ENCODE data around the gene C2orf92. TPM values are rescaled to one million over a fixed set of nuclear protein-coding genes. Genes with fewer than 3 reads are reported as not detected.

Gene C2orf92
- total RNA-seq, 1 experiment from 2014 or later, result 5.9 TPM

- Histone ChIP-seq H4K20me1 (ENCODE audit: insufficient read depth, low read depth, low read length) (no peaks in the 10 kb centered on the region), H2AFZ (ENCODE audit: low read length) (no peak overlapping the region), H3K4me2 (ENCODE audit: low read depth, low read length, poor library complexity, severe bottlenecking) (no peak overlapping the region), H3K27ac (ENCODE audit: low read length) (no peak overlapping the region), H3K36me3 (ENCODE audit: insufficient read depth, low read length) (no peaks in the 10 kb centered on the region), H3K27me3 (ENCODE audit: low read length) (no peaks in the 10 kb centered on the region), H3K9me2 (replicated peaks; ENCODE audit: insufficient read depth, low read length) (no peaks in the 10 kb centered on the region), H3K9ac (ENCODE audit: low read length) (no peak overlapping the region), H3K9me3 (ENCODE audit: low read length) (no peaks in the 10 kb centered on the region), H3K4me1 (ENCODE audit: low read length) (peaks cover 8% of the 10 kb centered on the region), H3K4me3 (ENCODE audit: low read length) (no peak overlapping the region), H3K79me2 (ENCODE audit: low read length) (peaks cover 17% of the 10 kb centered on the region)
- DNase-seq, result no peak
These were observed 12.5 kb upstream of the C2orf92 start for GRCh38 chr2:97656905-97657587.

- H4K20me1 ChIP-seq (ENCODE audit: insufficient read depth, low read depth, low read length), result no peaks in the 10 kb centered on the region
- no peaks in the 10 kb centered on the region for H3K27me3 ChIP-seq (ENCODE audit: low read length)
- no peaks in the 10 kb centered on the region for H3K9me3 ChIP-seq (ENCODE audit: low read length)
- H3K9me2 ChIP-seq (replicated peaks; ENCODE audit: insufficient read depth, low read length), result no peaks in the 10 kb centered on the region
- no peaks in the 10 kb centered on the region for H3K36me3 ChIP-seq (ENCODE audit: insufficient read depth, low read length)
- no peak overlapping the region for H3K9ac ChIP-seq (ENCODE audit: low read length)
- DNase-seq, result no peak
- H3K27ac ChIP-seq (ENCODE audit: low read length), result no peak overlapping the region
- H3K4me2 ChIP-seq (ENCODE audit: low read depth, low read length, poor library complexity, severe bottlenecking), result no peak overlapping the region
- H3K79me2 ChIP-seq (ENCODE audit: low read length), result peaks cover 28% of the 10 kb centered on the region
- peaks cover 14% of the 10 kb centered on the region for H3K4me1 ChIP-seq (ENCODE audit: low read length)
- no peak overlapping the region for H3K4me3 ChIP-seq (ENCODE audit: low read length)
- no peak overlapping the region for H2AFZ ChIP-seq (ENCODE audit: low read length)
These were observed 11.4 kb upstream of the C2orf92 start for GRCh38 chr2:97657986-97658690.

GRCh38 chr2:97658691-97659157 lies 10.8 kb upstream of the C2orf92 start:
- Histone ChIP-seq H3K36me3 (ENCODE audit: insufficient read depth, low read length) (no peaks in the 10 kb centered on the region), H3K9ac (ENCODE audit: low read length) (no peak overlapping the region), H3K27ac (ENCODE audit: low read length) (no peak overlapping the region), H4K20me1 (ENCODE audit: insufficient read depth, low read depth, low read length) (no peaks in the 10 kb centered on the region), H3K9me2 (replicated peaks; ENCODE audit: insufficient read depth, low read length) (no peaks in the 10 kb centered on the region), H3K4me2 (ENCODE audit: low read depth, low read length, poor library complexity, severe bottlenecking) (no peak overlapping the region), H3K9me3 (ENCODE audit: low read length) (no peaks in the 10 kb centered on the region), H2AFZ (ENCODE audit: low read length) (no peak overlapping the region), H3K4me1 (ENCODE audit: low read length) (peaks cover 14% of the 10 kb centered on the region), H3K79me2 (ENCODE audit: low read length) (peaks cover 31% of the 10 kb centered on the region), H3K4me3 (ENCODE audit: low read length) (no peak overlapping the region), H3K27me3 (ENCODE audit: low read length) (no peaks in the 10 kb centered on the region)
- DNase-seq, result no peak

- Histone ChIP-seq H4K20me1 (ENCODE audit: insufficient read depth, low read depth, low read length) (no peaks in the 10 kb centered on the region), H3K9ac (ENCODE audit: low read length) (no peak overlapping the region), H3K9me3 (ENCODE audit: low read length) (no peaks in the 10 kb centered on the region), H3K79me2 (ENCODE audit: low read length) (peaks cover 31% of the 10 kb centered on the region), H3K27ac (ENCODE audit: low read length) (no peak overlapping the region), H3K27me3 (ENCODE audit: low read length) (no peaks in the 10 kb centered on the region), H3K36me3 (ENCODE audit: insufficient read depth, low read length) (no peaks in the 10 kb centered on the region), H3K4me3 (ENCODE audit: low read length) (no peak overlapping the region), H3K4me1 (ENCODE audit: low read length) (peaks cover 14% of the 10 kb centered on the region), H3K9me2 (replicated peaks; ENCODE audit: insufficient read depth, low read length) (no peaks in the 10 kb centered on the region), H3K4me2 (ENCODE audit: low read depth, low read length, poor library complexity, severe bottlenecking) (no peak overlapping the region), H2AFZ (ENCODE audit: low read length) (no peak overlapping the region)
- no peak for DNase-seq
These were observed 10.1 kb upstream of the C2orf92 start for GRCh38 chr2:97659256-97660043.

GRCh38 chr2:97660044-97660774 lies 9.3 kb upstream of the C2orf92 start:
- Histone ChIP-seq H3K9ac (ENCODE audit: low read length) (no peak overlapping the region), H3K27me3 (ENCODE audit: low read length) (no peaks in the 10 kb centered on the region)

GRCh38 chr2:97660775-97661389 lies 8.6 kb upstream of the C2orf92 start:
- Histone ChIP-seq H3K9ac (ENCODE audit: low read length) (no peak overlapping the region), H4K20me1 (ENCODE audit: insufficient read depth, low read depth, low read length) (no peaks in the 10 kb centered on the region), H3K9me2 (replicated peaks; ENCODE audit: insufficient read depth, low read length) (no peaks in the 10 kb centered on the region), H3K27ac (ENCODE audit: low read length) (no peak overlapping the region), H3K4me1 (ENCODE audit: low read length) (peaks cover 21% of the 10 kb centered on the region), H3K36me3 (ENCODE audit: insufficient read depth, low read length) (no peaks in the 10 kb centered on the region), H3K4me2 (ENCODE audit: low read depth, low read length, poor library complexity, severe bottlenecking) (no peak overlapping the region), H3K9me3 (ENCODE audit: low read length) (no peaks in the 10 kb centered on the region), H3K27me3 (ENCODE audit: low read length) (no peaks in the 10 kb centered on the region), H3K79me2 (ENCODE audit: low read length) (peaks cover 31% of the 10 kb centered on the region), H3K4me3 (ENCODE audit: low read length) (no peak overlapping the region), H2AFZ (ENCODE audit: low read length) (no peak overlapping the region)
- DNase-seq, result no peak

More at GRCh38 chr2:97660044-97660774, 9.3 kb upstream of the C2orf92 start:
- peaks cover 31% of the 10 kb centered on the region for H3K79me2 ChIP-seq (ENCODE audit: low read length)
- no peak for DNase-seq
- H3K9me3 ChIP-seq (ENCODE audit: low read length), result no peaks in the 10 kb centered on the region
- no peaks in the 10 kb centered on the region for H4K20me1 ChIP-seq (ENCODE audit: insufficient read depth, low read depth, low read length)
- no peaks in the 10 kb centered on the region for H3K9me2 ChIP-seq (replicated peaks; ENCODE audit: insufficient read depth, low read length)
- no peaks in the 10 kb centered on the region for H3K36me3 ChIP-seq (ENCODE audit: insufficient read depth, low read length)
- H3K4me1 ChIP-seq (ENCODE audit: low read length), result peaks cover 21% of the 10 kb centered on the region
- no peak overlapping the region for H3K4me2 ChIP-seq (ENCODE audit: low read depth, low read length, poor library complexity, severe bottlenecking)
- H3K27ac ChIP-seq (ENCODE audit: low read length), result no peak overlapping the region
- H3K4me3 ChIP-seq (ENCODE audit: low read length), result no peak overlapping the region
- H2AFZ ChIP-seq (ENCODE audit: low read length), result no peak overlapping the region

- no peak for DNase-seq
- Histone ChIP-seq H3K9ac (ENCODE audit: low read length) (peak overlapping the region; percentile 80), H3K79me2 (ENCODE audit: low read length) (peaks cover 31% of the 10 kb centered on the region), H3K27ac (ENCODE audit: low read length) (peak overlapping the region; percentile 65; the same call in 1 of the 2 replicates), H2AFZ (ENCODE audit: low read length) (no peak overlapping the region), H3K4me1 (ENCODE audit: low read length) (peaks cover 21% of the 10 kb centered on the region), H3K4me3 (ENCODE audit: low read length) (peak overlapping the region; percentile 86), H4K20me1 (ENCODE audit: insufficient read depth, low read depth, low read length) (no peaks in the 10 kb centered on the region), H3K9me3 (ENCODE audit: low read length) (no peaks in the 10 kb centered on the region), H3K27me3 (ENCODE audit: low read length) (no peaks in the 10 kb centered on the region), H3K4me2 (ENCODE audit: low read depth, low read length, poor library complexity, severe bottlenecking) (peak overlapping the region; percentile 83), H3K36me3 (ENCODE audit: insufficient read depth, low read length) (no peaks in the 10 kb centered on the region), H3K9me2 (replicated peaks; ENCODE audit: insufficient read depth, low read length) (no peaks in the 10 kb centered on the region)
These were observed 7.6 kb upstream of the C2orf92 start for GRCh38 chr2:97661927-97662326.

All from Karpas-422 (cell line).